Ovary (tissue), 3 donors: ENCODE measurements around the gene RMI2.

Source experiments
- EP300 ChIP-seq: sonication (generic); formaldehyde crosslinking; IDR thresholded peaks from one replicate; pipeline ENCODE4 v1.6.1; 2017; ENCODE audit warnings: antibody characterized with exemption
- POLR2A ChIP-seq: fragments of 450-650 bp; IDR thresholded peaks from one replicate; pipeline ENCODE4 v1.6.1; 2017; ENCODE audit warnings: antibody characterized with exemption, mild to moderate bottlenecking, moderate library complexity
- TF ChIP-seq, protein P1 (sequence below), 3 donors: fragments of 450-650 bp in 2 of 3; fragments of 200-600 bp in 1 of 3; IDR thresholded peaks; one replicate each; pipeline versions ENCODE4 v1.5.1 to v1.8.0; 2016 to 2022; ENCODE audit warnings: antibody characterized with exemption in 3 of 3, mild to moderate bottlenecking in 1 of 3
- donor health status: DM: no; HTN: no; CAD: no.

DNA sequence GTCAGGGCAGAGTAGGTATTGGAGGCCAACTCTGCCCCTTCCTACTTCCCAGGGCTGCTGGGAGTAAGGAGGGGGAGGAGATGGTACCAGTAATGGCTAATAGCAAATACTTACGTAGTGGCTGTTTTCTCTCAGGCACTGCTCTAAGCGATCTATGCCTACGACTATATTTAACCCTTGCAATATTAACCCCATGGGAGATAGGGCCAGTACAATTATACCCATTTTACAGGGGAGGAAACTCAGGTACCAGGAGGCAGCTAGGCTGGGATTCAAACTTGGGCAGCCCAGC, 50.6 kb downstream of the RMI2 start:
- TF ChIP-seq, protein P1, sequence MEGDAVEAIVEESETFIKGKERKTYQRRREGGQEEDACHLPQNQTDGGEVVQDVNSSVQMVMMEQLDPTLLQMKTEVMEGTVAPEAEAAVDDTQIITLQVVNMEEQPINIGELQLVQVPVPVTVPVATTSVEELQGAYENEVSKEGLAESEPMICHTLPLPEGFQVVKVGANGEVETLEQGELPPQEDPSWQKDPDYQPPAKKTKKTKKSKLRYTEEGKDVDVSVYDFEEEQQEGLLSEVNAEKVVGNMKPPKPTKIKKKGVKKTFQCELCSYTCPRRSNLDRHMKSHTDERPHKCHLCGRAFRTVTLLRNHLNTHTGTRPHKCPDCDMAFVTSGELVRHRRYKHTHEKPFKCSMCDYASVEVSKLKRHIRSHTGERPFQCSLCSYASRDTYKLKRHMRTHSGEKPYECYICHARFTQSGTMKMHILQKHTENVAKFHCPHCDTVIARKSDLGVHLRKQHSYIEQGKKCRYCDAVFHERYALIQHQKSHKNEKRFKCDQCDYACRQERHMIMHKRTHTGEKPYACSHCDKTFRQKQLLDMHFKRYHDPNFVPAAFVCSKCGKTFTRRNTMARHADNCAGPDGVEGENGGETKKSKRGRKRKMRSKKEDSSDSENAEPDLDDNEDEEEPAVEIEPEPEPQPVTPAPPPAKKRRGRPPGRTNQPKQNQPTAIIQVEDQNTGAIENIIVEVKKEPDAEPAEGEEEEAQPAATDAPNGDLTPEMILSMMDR (IDR thresholded peaks at IDR 0.05): no peak
- no peak for TF ChIP-seq POLR2A
- no peak for TF ChIP-seq EP300
